Glutamatergic neuron (in vitro differentiated cells): ENCODE data around the gene IRF6. TPM values are rescaled to one million over a fixed set of nuclear protein-coding genes. Genes with fewer than 3 reads are reported as not detected.
A peak's percentile ranks its signal among the peaks of the same experiment; 100 is the strongest.

Experiments
- DNase-seq: peaks from one replicate; pipeline ENCODE4 v3.0.0; 2022
- H3K27ac Mint-ChIP-seq: one replicate; pipeline ENCODE4 v1.8.0; 2020; ENCODE audit warnings: mild to moderate bottlenecking, mixed read lengths, inconsistent platforms; ENCODE audit not compliant: unreplicated experiment
- H3K27me3 Mint-ChIP-seq: one replicate; pipeline ENCODE4 v1.8.0; 2020; ENCODE audit warnings: mild to moderate bottlenecking, moderate library complexity, mixed read lengths, inconsistent platforms; ENCODE audit not compliant: unreplicated experiment
- H3K36me3 Mint-ChIP-seq: one replicate; pipeline ENCODE4 v1.8.0; 2020; ENCODE audit warnings: mild to moderate bottlenecking, mixed read lengths, inconsistent platforms; ENCODE audit not compliant: unreplicated experiment
- H3K4me1 Mint-ChIP-seq: one replicate; pipeline ENCODE4 v1.8.0; 2020; ENCODE audit warnings: mild to moderate bottlenecking, low read depth, mixed read lengths, inconsistent platforms; ENCODE audit not compliant: unreplicated experiment
- H3K4me3 Mint-ChIP-seq: one replicate; pipeline ENCODE4 v1.8.0; 2020; ENCODE audit warnings: mild to moderate bottlenecking, mixed read lengths, inconsistent platforms; ENCODE audit not compliant: unreplicated experiment
- H3K9me3 Mint-ChIP-seq: one replicate; pipeline ENCODE4 v1.8.0; 2020; ENCODE audit warnings: mild to moderate bottlenecking, moderate library complexity, mixed read lengths, inconsistent platforms; ENCODE audit not compliant: unreplicated experiment
- CTCF ChIP-seq: fragments of 200-600 bp; sonication (generic); IDR thresholded peaks from one replicate; pipeline ENCODE4 v1.5.0; 2021; ENCODE audit not compliant: partially characterized antibody, unreplicated experiment
- total RNA-seq: library from RNA; stranded (reverse); fragmentation: NEBNext Ultra II Directional; extraction: Animal tissue kit (Norgen Biotek cat#: 25700); gene quantifications from one replicate; pipeline ENCODE4 v1.2.1, GENCODE V29; 2021; ENCODE audit not compliant: unreplicated experiment

The IRF6 gene
- total RNA-seq, 1 donor from 2014 or later = 0.47 TPM

GRCh38 chr1:209816923-209817322, 11.0 kb upstream of the IRF6 start:
- H3K36me3 Mint-ChIP-seq = no peaks in the 10 kb centered on the region
- H3K4me1 Mint-ChIP-seq = peaks cover 24% of the 10 kb centered on the region
- no peak for TF ChIP-seq CTCF
- DNase-seq = no peak
- H3K9me3 Mint-ChIP-seq = no peaks in the 10 kb centered on the region
- no peaks in the 10 kb centered on the region for H3K27me3 Mint-ChIP-seq
- H3K4me3 Mint-ChIP-seq = no peak overlapping the region
- no peak overlapping the region for H3K27ac Mint-ChIP-seq

GRCh38 chr1:209815931-209816341, 10.0 kb upstream of the IRF6 start:
- peaks cover 24% of the 10 kb centered on the region for H3K4me1 Mint-ChIP-seq
- H3K36me3 Mint-ChIP-seq = no peaks in the 10 kb centered on the region
- no peak for TF ChIP-seq CTCF
- no peaks in the 10 kb centered on the region for H3K27me3 Mint-ChIP-seq
- no peaks in the 10 kb centered on the region for H3K9me3 Mint-ChIP-seq
- no peak overlapping the region for H3K4me3 Mint-ChIP-seq
- no peak overlapping the region for H3K27ac Mint-ChIP-seq
- DNase-seq = no peak

- TF ChIP-seq CTCF = no peak
- Mint-ChIP-seq H3K36me3 (no peaks in the 10 kb centered on the region), H3K27me3 (no peaks in the 10 kb centered on the region), H3K4me3 (no peak overlapping the region), H3K4me1 (peaks cover 28% of the 10 kb centered on the region), H3K9me3 (no peaks in the 10 kb centered on the region), H3K27ac (no peak overlapping the region)
- no peak for DNase-seq
These were observed 9.5 kb upstream of the IRF6 start for GRCh38 chr1:209815490-209815889.

- H3K4me3 Mint-ChIP-seq = no peak overlapping the region
These were observed 8.0 kb upstream of the IRF6 start for GRCh38 chr1:209813902-209814301.

GRCh38 chr1:209810783-209811182, 4.8 kb upstream of the IRF6 start:
- Mint-ChIP-seq H3K27me3 (peaks cover 2% of the 10 kb centered on the region), H3K4me3 (no peak overlapping the region), H3K4me1 (peaks cover 14% of the 10 kb centered on the region), H3K27ac (peak overlapping the region; percentile 24), H3K36me3 (no peaks in the 10 kb centered on the region), H3K9me3 (no peaks in the 10 kb centered on the region)
- TF ChIP-seq CTCF = no peak
- DNase-seq = no peak

More at GRCh38 chr1:209813902-209814301, 8.0 kb upstream of the IRF6 start:
- Mint-ChIP-seq H3K27me3 (no peaks in the 10 kb centered on the region), H3K36me3 (no peaks in the 10 kb centered on the region), H3K27ac (no peak overlapping the region), H3K4me1 (peaks cover 28% of the 10 kb centered on the region), H3K9me3 (no peaks in the 10 kb centered on the region)
- DNase-seq = no peak
- TF ChIP-seq CTCF = no peak
